Thyroid gland (tissue), 4 donors: ENCODE measurements around the gene TUBB6.

Source experiments
- POLR2A ChIP-seq, 2 donors: fragments of 450-650 bp; IDR thresholded peaks; one replicate each; pipeline ENCODE4 v1.6.1; 2017; ENCODE audit warnings: antibody characterized with exemption in 2 of 2, mild to moderate bottlenecking in 2 of 2, moderate library complexity in 1 of 2
- TF ChIP-seq, protein P1 (sequence below), 6 experiments: fragments of 200-600 bp in 3 of 6; fragments of 450-650 bp in 3 of 6; sonication (generic) in 3 of 6; IDR thresholded peaks; one replicate each; pipeline ENCODE4 v1.5.1; 2016 to 2019; ENCODE audit warnings: antibody characterized with exemption in 6 of 6, mild to moderate bottlenecking in 2 of 6, inconsistent platforms in 1 of 6, moderate library complexity in 1 of 6

DNA sequence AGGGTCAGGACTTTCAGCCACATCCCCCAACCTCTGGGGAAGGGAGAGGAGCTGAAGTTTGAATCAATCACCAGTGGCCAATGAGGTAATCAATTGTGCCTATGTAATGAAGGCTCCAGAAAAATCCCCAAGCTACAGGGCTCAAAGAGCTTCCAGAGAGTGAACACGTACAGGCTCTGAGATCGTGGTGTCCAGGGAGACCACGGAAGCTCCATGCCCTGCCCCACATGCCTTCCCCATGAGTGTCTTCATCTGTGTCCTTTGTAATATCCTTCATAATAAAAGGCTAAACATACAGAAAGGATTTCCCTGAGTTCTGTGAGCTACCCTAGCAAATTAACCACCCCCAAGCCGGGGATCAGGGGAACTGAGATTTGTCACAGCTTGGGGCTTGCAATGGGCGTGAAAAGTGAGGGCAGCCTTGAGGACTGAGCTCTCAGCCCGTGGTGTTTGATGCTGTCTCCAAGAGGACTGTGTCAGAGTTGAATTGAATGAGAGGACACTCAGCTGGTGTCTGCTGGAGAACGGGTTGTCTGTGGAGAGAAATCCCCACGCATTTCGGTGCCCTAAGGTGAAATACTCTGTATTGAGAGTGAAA lies 25.5 kb upstream of the TUBB6 start:
- no peak for TF ChIP-seq POLR2A (IDR thresholded peaks at IDR 0.05)
- TF ChIP-seq, protein P1, sequence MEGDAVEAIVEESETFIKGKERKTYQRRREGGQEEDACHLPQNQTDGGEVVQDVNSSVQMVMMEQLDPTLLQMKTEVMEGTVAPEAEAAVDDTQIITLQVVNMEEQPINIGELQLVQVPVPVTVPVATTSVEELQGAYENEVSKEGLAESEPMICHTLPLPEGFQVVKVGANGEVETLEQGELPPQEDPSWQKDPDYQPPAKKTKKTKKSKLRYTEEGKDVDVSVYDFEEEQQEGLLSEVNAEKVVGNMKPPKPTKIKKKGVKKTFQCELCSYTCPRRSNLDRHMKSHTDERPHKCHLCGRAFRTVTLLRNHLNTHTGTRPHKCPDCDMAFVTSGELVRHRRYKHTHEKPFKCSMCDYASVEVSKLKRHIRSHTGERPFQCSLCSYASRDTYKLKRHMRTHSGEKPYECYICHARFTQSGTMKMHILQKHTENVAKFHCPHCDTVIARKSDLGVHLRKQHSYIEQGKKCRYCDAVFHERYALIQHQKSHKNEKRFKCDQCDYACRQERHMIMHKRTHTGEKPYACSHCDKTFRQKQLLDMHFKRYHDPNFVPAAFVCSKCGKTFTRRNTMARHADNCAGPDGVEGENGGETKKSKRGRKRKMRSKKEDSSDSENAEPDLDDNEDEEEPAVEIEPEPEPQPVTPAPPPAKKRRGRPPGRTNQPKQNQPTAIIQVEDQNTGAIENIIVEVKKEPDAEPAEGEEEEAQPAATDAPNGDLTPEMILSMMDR (IDR thresholded peaks at IDR 0.05): no peak
